HG02970 (cell line): Measurements from ENCODE around the gene CR1L.
"Not testable (repeated sequence)": the region's sequence is repeated elsewhere in the genome, so short reads cannot be mapped to it uniquely, and the experiment has no call there.

Experiments
- ATAC-seq: cut with Tn5 transposase; IDR thresholded peaks from one replicate; pipeline ENCODE4 v1.9.1; 2021; ENCODE audit warnings: mild to moderate bottlenecking, moderate library complexity, moderate number of reproducible peaks; ENCODE audit not compliant: unreplicated experiment, low FRiP score

CR1L gene

DNA sequence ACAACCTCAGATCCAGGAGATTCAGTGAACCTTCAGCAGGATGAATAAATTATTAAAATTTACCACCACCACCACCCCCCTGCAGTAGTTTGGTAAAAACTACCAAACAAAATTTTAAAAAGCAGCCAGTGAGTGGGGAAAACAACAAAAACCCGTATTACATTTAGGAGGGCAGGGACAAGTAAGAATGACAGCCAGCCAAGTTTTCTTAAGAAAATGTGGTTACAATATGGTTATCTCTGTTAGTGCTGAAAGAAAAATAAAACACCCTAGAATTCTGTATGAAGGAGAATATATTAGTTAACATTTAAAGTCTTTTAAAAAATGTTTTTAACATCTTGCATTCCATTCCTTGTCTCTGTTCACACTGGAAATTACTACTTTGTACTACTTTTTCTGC lies 121.6 kb downstream of the CR1L start:
- ATAC-seq = no peak

DNA sequence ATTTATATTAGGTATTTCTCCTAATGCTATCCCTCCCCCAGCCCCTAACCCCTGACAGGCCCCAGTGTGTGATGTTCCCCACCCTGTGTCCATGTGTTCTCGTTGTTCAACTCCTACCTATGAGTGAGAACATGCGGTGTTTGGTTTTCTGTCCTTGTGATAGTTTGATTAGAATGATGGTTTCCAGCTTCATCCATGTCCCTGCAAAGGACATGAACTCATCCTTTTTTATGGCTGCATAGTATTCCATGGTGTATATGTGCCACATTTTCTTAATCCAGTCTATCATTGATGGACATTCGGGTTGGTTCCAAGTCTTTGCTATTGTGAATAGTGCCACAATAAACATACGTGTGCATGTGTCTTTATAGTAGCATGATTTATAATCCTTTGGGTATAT lies 125.6 kb downstream of the CR1L start:
- not testable (repeated sequence) for ATAC-seq
